Measurements from ENCODE around the gene PKIG.
"Not testable (repeated sequence)": the region's sequence is repeated elsewhere in the genome, so short reads cannot be mapped to it uniquely, and the experiment has no call there.

PKIG gene

GRCh38 chr20:44559302-44559701, 23.1 kb upstream of the PKIG start:
- peaks cover 11% of the 10 kb centered on the region; the same call in 1 of the 2 replicates for H3K79me2 ChIP-seq (ENCODE audit: insufficient read depth, low read length)
- H2AFZ ChIP-seq (ENCODE audit: low read length) = no peak overlapping the region
- TF ChIP-seq, protein P1, sequence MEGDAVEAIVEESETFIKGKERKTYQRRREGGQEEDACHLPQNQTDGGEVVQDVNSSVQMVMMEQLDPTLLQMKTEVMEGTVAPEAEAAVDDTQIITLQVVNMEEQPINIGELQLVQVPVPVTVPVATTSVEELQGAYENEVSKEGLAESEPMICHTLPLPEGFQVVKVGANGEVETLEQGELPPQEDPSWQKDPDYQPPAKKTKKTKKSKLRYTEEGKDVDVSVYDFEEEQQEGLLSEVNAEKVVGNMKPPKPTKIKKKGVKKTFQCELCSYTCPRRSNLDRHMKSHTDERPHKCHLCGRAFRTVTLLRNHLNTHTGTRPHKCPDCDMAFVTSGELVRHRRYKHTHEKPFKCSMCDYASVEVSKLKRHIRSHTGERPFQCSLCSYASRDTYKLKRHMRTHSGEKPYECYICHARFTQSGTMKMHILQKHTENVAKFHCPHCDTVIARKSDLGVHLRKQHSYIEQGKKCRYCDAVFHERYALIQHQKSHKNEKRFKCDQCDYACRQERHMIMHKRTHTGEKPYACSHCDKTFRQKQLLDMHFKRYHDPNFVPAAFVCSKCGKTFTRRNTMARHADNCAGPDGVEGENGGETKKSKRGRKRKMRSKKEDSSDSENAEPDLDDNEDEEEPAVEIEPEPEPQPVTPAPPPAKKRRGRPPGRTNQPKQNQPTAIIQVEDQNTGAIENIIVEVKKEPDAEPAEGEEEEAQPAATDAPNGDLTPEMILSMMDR (conservative IDR thresholded peaks at IDR 0.05; ENCODE audit: low read length) = no peak
- no peak for TF ChIP-seq EZH2phosphoT487 (IDR thresholded peaks at IDR 0.05; ENCODE audit: borderline replicate concordance)
- H3K36me3 ChIP-seq (ENCODE audit: insufficient read depth, low read length) = no peaks in the 10 kb centered on the region
- H3K4me1 ChIP-seq (ENCODE audit: insufficient read depth, low read length, poor library complexity, severe bottlenecking) = peaks cover 24% of the 10 kb centered on the region
- H3K4me2 ChIP-seq (ENCODE audit: low read depth, low read length, poor library complexity, severe bottlenecking) = no peak overlapping the region
- no peaks in the 10 kb centered on the region for H3F3A ChIP-seq (ENCODE audit: low read depth)
- no peaks in the 10 kb centered on the region for H3K9me3 ChIP-seq (ENCODE audit: insufficient read depth, low read depth, low read length)
- H3K27me3 ChIP-seq (ENCODE audit: insufficient read depth, low read length, poor library complexity, severe bottlenecking) = no peaks in the 10 kb centered on the region
- no peak overlapping the region for H3K9ac ChIP-seq (ENCODE audit: low read depth, low read length, poor library complexity, severe bottlenecking)
- no peaks in the 10 kb centered on the region for H4K20me1 ChIP-seq (ENCODE audit: insufficient read depth, low read length, poor library complexity, severe bottlenecking)
- no peak overlapping the region for H3K4me3 ChIP-seq (ENCODE audit: low read length, poor library complexity, severe bottlenecking)
- H3K9me2 ChIP-seq (replicated peaks; ENCODE audit: low read depth, low read length) = no peaks in the 10 kb centered on the region

- no peaks in the 10 kb centered on the region for H3K9me2 ChIP-seq (replicated peaks; ENCODE audit: low read depth, low read length)
- no peak overlapping the region for H3K9ac ChIP-seq (ENCODE audit: low read depth, low read length, poor library complexity, severe bottlenecking)
- TF ChIP-seq, protein P1 (conservative IDR thresholded peaks at IDR 0.05; ENCODE audit: low read length) = no peak
- TF ChIP-seq EZH2phosphoT487 (IDR thresholded peaks at IDR 0.05; ENCODE audit: borderline replicate concordance) = no peak
- H3K36me3 ChIP-seq (ENCODE audit: insufficient read depth, low read length) = no peaks in the 10 kb centered on the region
- H3K9me3 ChIP-seq (ENCODE audit: insufficient read depth, low read depth, low read length) = no peaks in the 10 kb centered on the region
- H2AFZ ChIP-seq (ENCODE audit: low read length) = no peak overlapping the region
- no peak overlapping the region for H3K4me2 ChIP-seq (ENCODE audit: low read depth, low read length, poor library complexity, severe bottlenecking)
- H3F3A ChIP-seq (ENCODE audit: low read depth) = no peaks in the 10 kb centered on the region; the same call in 1 of the 2 replicates
- H3K4me1 ChIP-seq (ENCODE audit: insufficient read depth, low read length, poor library complexity, severe bottlenecking) = peaks cover 14% of the 10 kb centered on the region
- H3K4me3 ChIP-seq (ENCODE audit: low read length, poor library complexity, severe bottlenecking) = no peak overlapping the region
- H3K27me3 ChIP-seq (ENCODE audit: insufficient read depth, low read length, poor library complexity, severe bottlenecking) = no peaks in the 10 kb centered on the region
- H4K20me1 ChIP-seq (ENCODE audit: insufficient read depth, low read length, poor library complexity, severe bottlenecking) = no peaks in the 10 kb centered on the region
- H3K79me2 ChIP-seq (ENCODE audit: insufficient read depth, low read length) = peaks cover 1% of the 10 kb centered on the region; the same call in 1 of the 2 replicates
Observed at GRCh38 chr20:44560229-44560628, 22.1 kb upstream of the PKIG start.

DNA sequence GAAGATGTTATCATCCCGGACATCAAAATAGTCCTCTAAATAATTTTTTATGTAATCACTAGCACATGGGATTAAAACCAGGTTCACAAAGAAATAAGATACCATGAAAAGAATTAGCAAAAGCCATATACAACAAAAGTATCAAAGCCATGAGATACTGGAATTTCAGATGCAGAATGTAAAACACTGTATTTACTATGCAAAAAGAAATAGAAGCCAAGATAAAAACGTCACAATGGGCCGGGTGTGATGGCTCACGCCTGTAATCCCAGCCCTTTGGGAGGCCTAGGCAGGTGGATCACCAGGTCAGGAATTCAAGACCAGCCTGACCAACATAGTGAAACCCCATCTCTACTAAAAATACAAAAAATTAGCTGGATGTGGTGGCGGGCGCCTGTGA, 21.6 kb upstream of the PKIG start:
- not testable (repeated sequence) for H3K9ac ChIP-seq (ENCODE audit: low read depth, low read length, poor library complexity, severe bottlenecking); H3F3A ChIP-seq (ENCODE audit: low read depth); H3K79me2 ChIP-seq (ENCODE audit: insufficient read depth, low read length); H3K9me2 ChIP-seq (replicated peaks; ENCODE audit: low read depth, low read length); H3K36me3 ChIP-seq (ENCODE audit: insufficient read depth, low read length); H3K4me3 ChIP-seq (ENCODE audit: low read length, poor library complexity, severe bottlenecking); H3K27me3 ChIP-seq (ENCODE audit: insufficient read depth, low read length, poor library complexity, severe bottlenecking); H2AFZ ChIP-seq (ENCODE audit: low read length); H3K9me3 ChIP-seq (ENCODE audit: insufficient read depth, low read depth, low read length); H3K4me2 ChIP-seq (ENCODE audit: low read depth, low read length, poor library complexity, severe bottlenecking); H4K20me1 ChIP-seq (ENCODE audit: insufficient read depth, low read length, poor library complexity, severe bottlenecking)
- H3K4me1 ChIP-seq (ENCODE audit: insufficient read depth, low read length, poor library complexity, severe bottlenecking) = peaks cover 11% of the 10 kb centered on the region

DNA sequence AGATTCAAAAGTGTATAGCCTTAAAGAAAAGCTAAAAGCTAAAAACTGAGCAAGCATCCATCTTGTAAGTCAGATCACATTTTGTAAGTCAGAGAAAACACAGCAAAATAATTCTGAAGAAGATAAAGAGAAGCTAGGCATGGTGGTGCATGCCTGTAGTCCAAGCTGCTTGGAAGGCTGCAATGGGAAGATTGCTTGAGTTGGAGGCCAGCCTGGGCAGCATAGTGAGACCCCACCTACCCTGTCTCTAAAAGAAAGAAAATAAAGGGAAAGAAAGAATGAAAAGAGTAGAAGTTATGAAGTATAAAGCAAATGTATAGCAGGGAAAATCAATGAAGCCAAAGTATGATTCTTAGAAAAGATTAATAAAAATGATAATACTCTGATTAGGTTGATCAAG, 20.5 kb upstream of the PKIG start:
- no peak overlapping the region for H2AFZ ChIP-seq (ENCODE audit: low read length)
- H3K4me2 ChIP-seq (ENCODE audit: low read depth, low read length, poor library complexity, severe bottlenecking) = no peak overlapping the region
- no peak overlapping the region for H3K4me3 ChIP-seq (ENCODE audit: low read length, poor library complexity, severe bottlenecking)
- no peak for TF ChIP-seq EZH2phosphoT487 (IDR thresholded peaks at IDR 0.05; ENCODE audit: borderline replicate concordance)
- TF ChIP-seq, protein P1 (conservative IDR thresholded peaks at IDR 0.05; ENCODE audit: low read length) = no peak
- H3K9me2 ChIP-seq (replicated peaks; ENCODE audit: low read depth, low read length) = no peaks in the 10 kb centered on the region
- peaks cover 15% of the 10 kb centered on the region for H3K4me1 ChIP-seq (ENCODE audit: insufficient read depth, low read length, poor library complexity, severe bottlenecking)
- H3K36me3 ChIP-seq (ENCODE audit: insufficient read depth, low read length) = no peaks in the 10 kb centered on the region
- no peaks in the 10 kb centered on the region; the same call in 1 of the 2 replicates for H3K79me2 ChIP-seq (ENCODE audit: insufficient read depth, low read length)
- H3K27me3 ChIP-seq (ENCODE audit: insufficient read depth, low read length, poor library complexity, severe bottlenecking) = no peaks in the 10 kb centered on the region
- H3F3A ChIP-seq (ENCODE audit: low read depth) = no peaks in the 10 kb centered on the region; the same call in 1 of the 2 replicates
- H3K9me3 ChIP-seq (ENCODE audit: insufficient read depth, low read depth, low read length) = no peaks in the 10 kb centered on the region
- no peaks in the 10 kb centered on the region for H4K20me1 ChIP-seq (ENCODE audit: insufficient read depth, low read length, poor library complexity, severe bottlenecking)
- H3K9ac ChIP-seq (ENCODE audit: low read depth, low read length, poor library complexity, severe bottlenecking) = no peak overlapping the region

Data from Loucy (cell line).